ENCODE results near the gene UBA52. TPM values are rescaled to one million over a fixed set of nuclear protein-coding genes. Genes with fewer than 3 reads are reported as not detected.

Gene UBA52
- total RNA-seq, 4 donors from 2014 or later: 445 to 799 (median 753) TPM

DNA sequence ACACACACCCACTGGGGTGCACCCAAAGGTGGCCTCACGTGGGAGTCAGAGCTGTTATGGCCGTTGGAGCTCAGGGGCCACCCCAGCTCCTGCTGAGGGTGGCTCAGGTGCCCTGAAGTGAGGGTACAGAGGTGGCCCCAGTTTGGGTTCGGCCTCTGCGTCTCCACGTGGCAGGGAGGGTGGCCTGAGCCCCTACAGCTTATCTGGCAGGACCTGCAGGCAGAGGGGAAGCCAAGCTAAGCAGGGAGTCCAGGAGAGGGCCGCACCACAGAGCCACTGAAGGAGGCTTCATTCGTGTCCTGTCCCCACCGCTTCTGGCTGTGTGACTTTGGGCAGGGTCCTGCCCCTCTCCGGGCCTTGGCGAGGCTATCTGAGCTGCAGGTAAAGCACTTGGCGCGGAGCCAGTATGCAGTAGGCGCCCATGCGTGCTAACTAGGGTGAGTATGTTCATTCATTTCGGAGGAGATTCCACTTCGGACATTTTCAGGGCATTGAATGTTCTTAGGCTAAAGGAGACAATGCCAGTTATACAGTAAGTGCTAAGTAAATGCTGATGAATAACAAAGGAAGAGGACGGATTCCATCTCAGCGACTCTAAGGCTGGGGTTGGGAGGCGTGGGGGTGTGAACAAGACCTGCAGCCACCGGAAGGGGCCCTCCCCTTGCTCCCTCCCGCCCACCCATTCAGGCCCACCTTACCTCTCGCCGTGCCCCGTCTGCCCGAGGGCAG is 21.9 kb downstream of the UBA52 start:
- intact Hi-C loops (cut with DNase I): loop anchor here (5.0 to 10.0 kb wide), 2 partner anchors 81 to 254 kb away; no protein-coding TSS in a partner anchor
- peaks cover 0 to 31% (median 0%) of the 10 kb centered on the region in 4 donors for H3K27me3 ChIP-seq
- no peak for DNase-seq
- TF ChIP-seq POLR2A (IDR thresholded peaks at IDR 0.05): no peak
- TF ChIP-seq CTCF (IDR thresholded peaks at IDR 0.05): no peak
- H3K4me3 ChIP-seq: peak overlapping the region in 3 of 4 donors; percentile 37 to 64 (median 42)
- H3K36me3 ChIP-seq: peaks cover 0 to 20% (median 7%) of the 10 kb centered on the region in 3 donors
- peaks cover 25 to 43% (median 28%) of the 10 kb centered on the region in 3 donors for H3K4me1 ChIP-seq
- WGBS, 2 donors: 35 to 51% methylated on average over 16 to 17 of the region's 25 CpGs
- H3K9me3 ChIP-seq: no peaks in the 10 kb centered on the region
- H3K27ac ChIP-seq: peak overlapping the region in 3 of 4 donors; percentile 34 to 62 (median 45)

DNA sequence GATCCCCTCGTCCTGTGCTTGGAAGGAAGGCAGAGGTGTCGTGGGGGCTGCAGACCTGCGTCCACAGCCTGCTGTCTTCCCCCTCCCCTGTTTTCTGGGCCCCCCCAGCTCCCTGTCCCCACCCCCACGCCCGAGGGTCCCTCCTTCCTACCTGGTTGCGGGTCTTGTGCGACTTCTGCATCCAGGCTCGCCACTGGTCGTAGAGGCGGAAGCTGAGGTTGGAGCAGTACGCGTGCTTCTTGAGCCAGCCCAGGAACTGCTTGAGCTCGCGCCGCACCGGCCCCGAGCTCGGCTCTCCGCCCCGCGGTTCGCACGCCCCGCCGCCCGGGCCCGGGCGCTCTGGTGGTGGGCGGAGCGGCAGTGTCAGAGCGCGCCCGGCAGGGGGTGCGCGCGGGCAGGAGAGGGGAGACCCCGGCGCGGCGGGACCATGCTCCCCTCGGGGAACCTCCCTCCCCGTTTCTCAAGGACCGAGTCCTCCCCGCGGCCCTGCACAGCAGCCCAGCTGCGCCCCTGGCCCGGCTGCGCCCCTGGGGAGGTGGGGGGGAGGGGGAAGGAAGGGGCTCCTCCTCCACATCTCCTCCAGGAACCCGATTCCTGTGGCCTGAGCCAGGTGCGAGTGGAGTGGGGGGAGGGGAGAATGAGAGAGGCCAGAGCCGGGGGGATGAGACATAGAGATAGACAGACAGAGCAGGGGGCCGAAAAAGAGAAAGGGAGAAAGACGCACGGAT is 22.6 kb downstream of the UBA52 start:
- Histone ChIP-seq H3K4me3 (peak overlapping the region; percentile 14 to 64 (median 40)), H3K27me3 (peaks cover 0 to 38% (median 0%) of the 10 kb centered on the region in 4 donors), H3K9me3 (no peaks in the 10 kb centered on the region), H3K27ac (peak overlapping the region in 3 of 4 donors; percentile 34 to 62 (median 45)), H3K4me1 (peaks cover 24 to 37% (median 27%) of the 10 kb centered on the region in 3 donors), H3K36me3 (peaks cover 0 to 20% (median 7%) of the 10 kb centered on the region in 3 donors)
- no peak for DNase-seq
- no peak for TF ChIP-seq POLR2A (IDR thresholded peaks at IDR 0.05)
- peak; percentile 70 to 94 (median 90) for TF ChIP-seq CTCF (IDR thresholded peaks at IDR 0.05)
- 5 to 13% methylated on average over 5 to 10 of the region's 54 CpGs for WGBS, 2 donors
- intact Hi-C loops (cut with DNase I): loop anchor here (5.0 to 10.0 kb wide), 2 partner anchors 81 to 253 kb away; no protein-coding TSS in a partner anchor

DNA sequence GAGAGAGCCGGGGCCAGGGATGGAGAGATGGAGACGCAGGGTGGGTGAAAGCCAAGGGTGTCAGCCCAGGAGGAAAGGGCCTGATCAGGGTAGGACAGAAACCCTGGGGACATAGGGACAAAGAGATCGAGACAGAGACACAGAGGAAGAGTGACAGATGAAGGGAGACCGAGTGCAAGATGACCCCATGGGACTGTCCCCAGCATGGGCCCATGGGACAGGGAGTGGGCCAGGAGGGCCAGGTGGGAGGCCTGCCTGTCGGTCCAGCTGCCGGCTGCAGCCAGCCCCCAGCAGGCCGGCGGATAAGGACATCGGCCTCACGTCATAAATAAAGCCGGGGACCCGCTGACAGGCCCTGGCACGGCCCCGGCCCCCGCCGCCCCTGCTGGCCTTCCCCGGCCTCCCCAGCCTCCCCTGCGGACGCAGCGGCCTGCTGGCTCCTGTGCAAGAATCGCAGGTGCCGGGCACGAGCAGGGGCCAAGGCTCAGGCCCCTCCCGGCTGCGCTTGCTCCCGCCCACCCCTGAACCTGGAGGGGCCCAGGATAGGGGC is 23.2 kb downstream of the UBA52 start:
- peaks cover 0 to 45% (median 0%) of the 10 kb centered on the region in 4 donors for H3K27me3 ChIP-seq
- WGBS, 2 donors: 18 to 30% methylated on average over 4 to 10 of the region's 26 CpGs

GRCh38 chr19:18595475-18595874 is 23.8 kb downstream of the UBA52 start:
- 69 to 70% methylated on average over 6 of the region's 6 CpGs for WGBS, 2 donors
- intact Hi-C loops (cut with DNase I): loop anchor here (10.0 kb wide), 1 partner anchor 79 kb away; no protein-coding TSS in a partner anchor
- Histone ChIP-seq H3K4me3 (no peak overlapping the region), H3K27me3 (peaks cover 0 to 50% (median 0%) of the 10 kb centered on the region in 4 donors), H3K36me3 (peaks cover 0 to 18% (median 7%) of the 10 kb centered on the region in 3 donors), H3K4me1 (peaks cover 12 to 25% (median 20%) of the 10 kb centered on the region in 3 donors), H3K9me3 (no peaks in the 10 kb centered on the region), H3K27ac (no peak overlapping the region)
- no peak for TF ChIP-seq POLR2A (IDR thresholded peaks at IDR 0.05)
- DNase-seq: no peak

More for the DNA sequence above, 23.2 kb downstream of the UBA52 start:
- DNase-seq: no peak
- no peak for TF ChIP-seq POLR2A (IDR thresholded peaks at IDR 0.05)
- Histone ChIP-seq H3K4me3 (peak overlapping the region; percentile 14 to 64 (median 40)), H3K9me3 (no peaks in the 10 kb centered on the region), H3K4me1 (peaks cover 18 to 31% (median 20%) of the 10 kb centered on the region in 3 donors), H3K36me3 (peaks cover 0 to 20% (median 7%) of the 10 kb centered on the region in 3 donors), H3K27ac (peak overlapping the region in 2 of 4 donors; percentile 45 to 62)
- intact Hi-C loops (cut with DNase I): loop anchor here (5.0 to 10.0 kb wide), 2 partner anchors 80 to 252 kb away; no protein-coding TSS in a partner anchor

GRCh38 chr19:18596752-18597157 is 25.1 kb downstream of the UBA52 start:
- H3K9me3 ChIP-seq: no peaks in the 10 kb centered on the region
- 50 to 80% methylated on average over 1 to 10 of the region's 21 CpGs for WGBS, 2 donors
- H3K4me3 ChIP-seq: no peak overlapping the region
- DNase-seq: no peak
- H3K36me3 ChIP-seq: peaks cover 0 to 6% (median 0%) of the 10 kb centered on the region in 3 donors
- H3K4me1 ChIP-seq: peaks cover 12 to 20% (median 19%) of the 10 kb centered on the region in 3 donors
- H3K27me3 ChIP-seq: peaks cover 0 to 62% (median 0%) of the 10 kb centered on the region in 4 donors
- no peak overlapping the region for H3K27ac ChIP-seq
- TF ChIP-seq CTCF (IDR thresholded peaks at IDR 0.05) (no peak), POLR2A (IDR thresholded peaks at IDR 0.05) (no peak)
- intact Hi-C loops (cut with DNase I): loop anchor here (10.0 kb wide), 1 partner anchor 78 kb away; no protein-coding TSS in a partner anchor
